ENCODE measurements around the gene OGT. TPM values are rescaled to one million over a fixed set of nuclear protein-coding genes. Genes with fewer than 3 reads are reported as not detected.

The OGT gene
- total RNA-seq, 1 experiment from 2014 or later: 116 TPM

DNA sequence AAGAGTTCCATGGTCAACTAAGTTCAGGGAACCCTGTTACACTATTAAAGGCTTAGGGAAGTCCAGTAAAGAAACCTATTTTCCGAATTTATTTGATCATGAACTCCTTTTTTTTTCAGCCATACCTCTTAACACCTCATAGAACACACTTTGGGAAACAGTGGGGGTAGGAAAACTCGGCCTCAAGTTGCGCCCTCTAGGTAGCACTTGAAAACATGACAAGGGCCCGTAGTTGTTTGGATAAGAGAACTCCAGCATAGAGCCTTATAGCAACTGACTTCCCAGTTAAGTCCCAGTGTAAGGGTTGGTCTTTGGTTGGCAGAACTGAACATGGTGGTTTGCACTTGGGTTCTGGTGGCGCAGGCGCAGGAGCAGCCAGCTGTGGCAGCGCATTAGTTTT lies 14.4 kb downstream of the OGT start:
- Histone ChIP-seq H3K14ac (ENCODE audit: insufficient read depth, low read length) (no peak overlapping the region), H3K4me1 (ENCODE audit: insufficient read depth, low read length) (no peaks in the 10 kb centered on the region), H3K4ac (ENCODE audit: low read depth, low read length) (no peak overlapping the region), H2BK15ac (ENCODE audit: low read depth, low read length) (no peak overlapping the region), H3K23me2 (ENCODE audit: insufficient read length, low read depth, low read length, poor library complexity, severe bottlenecking) (no peaks in the 10 kb centered on the region), H3K79me1 (ENCODE audit: insufficient read depth, low read depth, low read length, poor library complexity, severe bottlenecking) (no peaks in the 10 kb centered on the region), H3K9ac (ENCODE audit: extremely low read depth, insufficient read length, low read length) (no peak overlapping the region), H4K91ac (ENCODE audit: insufficient read length, low read depth, low read length) (no peak overlapping the region), H4K8ac (replicated peaks; ENCODE audit: insufficient read length, low read depth, low read length) (no peak overlapping the region), H2AK5ac (ENCODE audit: insufficient read length, low read length) (no peak overlapping the region), H3K9me3 (ENCODE audit: control insufficient read depth, low read depth, low read length) (peaks cover 21% of the 10 kb centered on the region), H3T11ph (ENCODE audit: low read length) (no peak overlapping the region), H3K56ac (ENCODE audit: insufficient read length, low read depth, low read length) (no peak overlapping the region), H2BK12ac (ENCODE audit: insufficient read length, low read depth, low read length) (no peak overlapping the region), H4K20me1 (ENCODE audit: control insufficient read depth, insufficient read depth, insufficient read length) (no peaks in the 10 kb centered on the region), H3K23ac (ENCODE audit: insufficient read length, low read depth, low read length) (no peak overlapping the region), H3K27me3 (ENCODE audit: insufficient read depth, low read length) (no peaks in the 10 kb centered on the region), H2AFZ (ENCODE audit: low read length) (no peak overlapping the region), H3K79me2 (ENCODE audit: insufficient read depth, low read length) (peaks cover 12% of the 10 kb centered on the region; the same call in 1 of the 2 replicates), H2BK20ac (ENCODE audit: low read depth, low read length, poor library complexity, severe bottlenecking) (no peak overlapping the region), H2BK5ac (ENCODE audit: insufficient read length, low read length) (no peak overlapping the region), H2BK120ac (ENCODE audit: low read depth, low read length, poor library complexity, severe bottlenecking) (no peak overlapping the region), H3K4me2 (ENCODE audit: insufficient read depth, insufficient read length, low read length) (no peak overlapping the region), H3K27ac (ENCODE audit: insufficient read length, low read depth, low read length) (no peak overlapping the region), H4K5ac (ENCODE audit: insufficient read length, low read depth, low read length) (no peak overlapping the region), H3K18ac (ENCODE audit: insufficient read length, low read depth, low read length) (no peak overlapping the region)
- peaks cover 29 to 68% (median 65%) of the 10 kb centered on the region in 3 experiments for H3K36me3 Mint-ChIP-seq (ENCODE audit: insufficient read depth in 1 of 3, low read depth in 3 of 3)
- H3K4me3 Mint-ChIP-seq: no peak overlapping the region
- H3K9me3 Mint-ChIP-seq: peaks cover 51 to 53% of the 10 kb centered on the region in 2 experiments
- H3K4me1 Mint-ChIP-seq: peaks cover 2 to 3% of the 10 kb centered on the region in 2 experiments; a peak in 1 of 4 replicates
- no peak for DNase-seq
- WGBS (ENCODE audit: extremely low coverage, insufficient read length, low lambda C conversion rate): no CpG with 5 or more reads among the region's 7 CpGs
- no peak overlapping the region for H3K27ac Mint-ChIP-seq
- H3K27me3 Mint-ChIP-seq (ENCODE audit: low read depth): no peaks in the 10 kb centered on the region
- TF ChIP-seq, protein P1, sequence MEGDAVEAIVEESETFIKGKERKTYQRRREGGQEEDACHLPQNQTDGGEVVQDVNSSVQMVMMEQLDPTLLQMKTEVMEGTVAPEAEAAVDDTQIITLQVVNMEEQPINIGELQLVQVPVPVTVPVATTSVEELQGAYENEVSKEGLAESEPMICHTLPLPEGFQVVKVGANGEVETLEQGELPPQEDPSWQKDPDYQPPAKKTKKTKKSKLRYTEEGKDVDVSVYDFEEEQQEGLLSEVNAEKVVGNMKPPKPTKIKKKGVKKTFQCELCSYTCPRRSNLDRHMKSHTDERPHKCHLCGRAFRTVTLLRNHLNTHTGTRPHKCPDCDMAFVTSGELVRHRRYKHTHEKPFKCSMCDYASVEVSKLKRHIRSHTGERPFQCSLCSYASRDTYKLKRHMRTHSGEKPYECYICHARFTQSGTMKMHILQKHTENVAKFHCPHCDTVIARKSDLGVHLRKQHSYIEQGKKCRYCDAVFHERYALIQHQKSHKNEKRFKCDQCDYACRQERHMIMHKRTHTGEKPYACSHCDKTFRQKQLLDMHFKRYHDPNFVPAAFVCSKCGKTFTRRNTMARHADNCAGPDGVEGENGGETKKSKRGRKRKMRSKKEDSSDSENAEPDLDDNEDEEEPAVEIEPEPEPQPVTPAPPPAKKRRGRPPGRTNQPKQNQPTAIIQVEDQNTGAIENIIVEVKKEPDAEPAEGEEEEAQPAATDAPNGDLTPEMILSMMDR (conservative IDR thresholded peaks at IDR 0.05): peak; percentile 43; the same call in 2 of the 3 replicates
